T-helper 22 cell (primary cell): Measurements from ENCODE around the gene NKAIN2.
"Not testable (repeated sequence)": the region's sequence is repeated elsewhere in the genome, so short reads cannot be mapped to it uniquely, and the experiment has no call there.

Source experiments
- DNase-seq: peaks from one replicate; pipeline ENCODE4 v3.0.0-alpha.2; 2020; ENCODE audit warnings: low read depth

NKAIN2 gene

GRCh38 chr6:124090491-124090890, 286.8 kb downstream of the NKAIN2 start:
- DNase-seq = no peak

GRCh38 chr6:124099520-124099919, 295.9 kb downstream of the NKAIN2 start:
- no peak for DNase-seq

- DNase-seq = no peak
Observed at GRCh38 chr6:124110514-124110913, 306.8 kb downstream of the NKAIN2 start.

- no peak for DNase-seq
Observed at GRCh38 chr6:124119596-124119995, 315.9 kb downstream of the NKAIN2 start.

GRCh38 chr6:124123617-124124209, 320.0 kb downstream of the NKAIN2 start:
- no peak for DNase-seq

GRCh38 chr6:124131259-124131658, 327.6 kb downstream of the NKAIN2 start:
- DNase-seq = no peak

GRCh38 chr6:124131779-124132178, 328.1 kb downstream of the NKAIN2 start:
- DNase-seq = no peak

GRCh38 chr6:124132256-124132655, 328.6 kb downstream of the NKAIN2 start:
- DNase-seq = no peak

GRCh38 chr6:124142852-124143251, 339.2 kb downstream of the NKAIN2 start:
- no peak for DNase-seq

GRCh38 chr6:124143435-124143834, 339.8 kb downstream of the NKAIN2 start:
- DNase-seq = no peak

- no peak for DNase-seq
Observed at GRCh38 chr6:124147621-124148020, 344.0 kb downstream of the NKAIN2 start.

- DNase-seq = no peak
Observed at GRCh38 chr6:124148236-124148957, 344.7 kb downstream of the NKAIN2 start.

GRCh38 chr6:124149646-124150045, 346.0 kb downstream of the NKAIN2 start:
- no peak for DNase-seq

- DNase-seq = no peak
Observed at GRCh38 chr6:124158024-124158423, 354.4 kb downstream of the NKAIN2 start.

- no peak for DNase-seq
Observed at GRCh38 chr6:124163676-124164075, 360.0 kb downstream of the NKAIN2 start.

GRCh38 chr6:124164343-124164742, 360.7 kb downstream of the NKAIN2 start:
- no peak for DNase-seq

- DNase-seq = not testable (repeated sequence)
Observed at GRCh38 chr6:124167249-124167648, 363.6 kb downstream of the NKAIN2 start.

- DNase-seq = no peak
Observed at GRCh38 chr6:124190256-124190655, 386.6 kb downstream of the NKAIN2 start.

- no peak for DNase-seq
Observed at GRCh38 chr6:124193132-124193531, 389.5 kb downstream of the NKAIN2 start.

GRCh38 chr6:124197148-124197547, 393.5 kb downstream of the NKAIN2 start:
- DNase-seq = no peak

- no peak for DNase-seq
Observed at GRCh38 chr6:124199286-124199685, 395.6 kb downstream of the NKAIN2 start.

GRCh38 chr6:124200661-124201060, 397.0 kb downstream of the NKAIN2 start:
- DNase-seq = no peak

GRCh38 chr6:124203101-124203811, 399.6 kb downstream of the NKAIN2 start:
- no peak for DNase-seq
